Panc1 (cell line): ENCODE measurements around the gene ADAD2. TPM values are rescaled to one million over a fixed set of nuclear protein-coding genes. Genes with fewer than 3 reads are reported as not detected.

Experiments used
- ATAC-seq: fragments of 200-7000 bp; cut with Tn5 transposase; 2 replicates; pipeline ENCODE4 v1.9.1; 2020; ENCODE audit warnings: mild to moderate bottlenecking, moderate library complexity
- BruUV-seq: library from RNA; stranded (reverse); fragments of 400-500 nt; replicated peaks from 2 replicates; lab custom pipeline; 2021; lab: Mats Ljungman, UMichigan
- CTCF ChIA-PET: fragments of 300-600 bp; sonication (Branson Sonifier 250); formaldehyde crosslinking; loops from one replicate; lab custom pipeline; 2022; ENCODE audit warnings: antibody characterized with exemption; lab: Charles Lee
- POLR2A ChIA-PET: fragments of 300-600 bp; sonication (Branson Sonifier 250); formaldehyde crosslinking; loops from one replicate; lab custom pipeline; 2022; ENCODE audit warnings: antibody characterized with exemption; lab: Charles Lee
- DNase-seq: peaks from one replicate; pipeline ENCODE4 v3.0.0-alpha.2; 2010; ENCODE audit warnings: low read depth, low spot score
- H3K27ac ChIP-seq: 2 replicates; pipeline ENCODE4 v1.5.1; 2011; ENCODE audit warnings: mild to moderate bottlenecking, low read length, inconsistent platforms
- H3K27me3 ChIP-seq: fragments of 200-500 bp; sonication (Bioruptor generic); 2 replicates; pipeline ENCODE4 v1.6.0; 2014; ENCODE audit warnings: low read length, inconsistent platforms; ENCODE audit not compliant: control insufficient read depth, insufficient read depth
- H3K36me3 ChIP-seq: fragments of 200-500 bp; sonication (Bioruptor generic); 2 replicates; pipeline ENCODE4 v1.5.1; 2014; ENCODE audit warnings: inconsistent platforms, mild to moderate bottlenecking, low read length, moderate library complexity; ENCODE audit not compliant: control insufficient read depth, insufficient read depth
- H3K4me1 ChIP-seq: 2 replicates; pipeline ENCODE4 v1.5.1; 2011; ENCODE audit warnings: inconsistent platforms, mild to moderate bottlenecking, low read length, moderate library complexity; ENCODE audit not compliant: control insufficient read depth, insufficient read depth
- H3K4me3 ChIP-seq, 2 experiments: 2 replicates each; pipeline ENCODE4 v1.5.1; 2011 to 2012; ENCODE audit warnings: low read depth in 2 of 2, low read length in 2 of 2, mild to moderate bottlenecking in 2 of 2, inconsistent platforms in 1 of 2, moderate library complexity in 1 of 2
- H3K9me3 ChIP-seq: fragments of 200-500 bp; sonication (Bioruptor generic); 2 replicates; pipeline ENCODE4 v1.5.1; 2014; ENCODE audit warnings: low read depth, mild to moderate bottlenecking, inconsistent platforms, low read length, moderate library complexity; ENCODE audit not compliant: control insufficient read depth, insufficient read depth
- POLR2AphosphoS5 ChIP-seq: IDR thresholded peaks from 2 replicates; pipeline ENCODE4 v1.6.1; 2012; ENCODE audit warnings: mild to moderate bottlenecking, low read depth, low read length, moderate library complexity
- SIN3A ChIP-seq: IDR thresholded peaks from 2 replicates; pipeline ENCODE4 v1.6.1; 2012; ENCODE audit warnings: low read depth, mild to moderate bottlenecking, low read length, moderate library complexity, borderline replicate concordance; ENCODE audit not compliant: insufficient read depth
- TCF7L2 ChIP-seq: IDR thresholded peaks from 2 replicates; pipeline ENCODE4 v1.6.1; 2011; ENCODE audit warnings: mild to moderate bottlenecking, low read depth, low read length, inconsistent platforms
- in situ Hi-C: cut with HindIII; loops from 2 replicates; pipeline ENCODE4 v1.10.0; 2016; ENCODE audit warnings: low sequenced_read_pairs, low pct_unique_long_range_greater_than_20kb
- intact Hi-C: fragments of 100-400 bp; cut with micrococcal nuclease; formaldehyde crosslinking; loops from one replicate; pipeline ENCODE4 v1.10.0; 2022; ENCODE audit not compliant: unreplicated experiment
- total RNA-seq: library from RNA; stranded (reverse); gene quantifications from one replicate; pipeline ENCODE4 v1.2.1, GENCODE V29; 2021; ENCODE audit not compliant: unreplicated experiment
- TF ChIP-seq, protein P1 (sequence below): fragments of 450-650 bp; IDR thresholded peaks from 2 replicates; pipeline ENCODE4 v1.5.1; 2017; ENCODE audit warnings: mild to moderate bottlenecking
- TF ChIP-seq, protein P2 (sequence below), 2 experiments: IDR thresholded peaks; 2 replicates each; pipeline ENCODE4 v1.6.1; 2011 to 2012; ENCODE audit warnings: low read depth in 2 of 2, control low read depth in 1 of 2, low read length in 1 of 2, mild to moderate bottlenecking in 1 of 2, moderate library complexity in 1 of 2; ENCODE audit not compliant: insufficient read depth in 1 of 2

ADAD2 gene
- total RNA-seq, 1 experiment from 2014 or later = not detected

DNA sequence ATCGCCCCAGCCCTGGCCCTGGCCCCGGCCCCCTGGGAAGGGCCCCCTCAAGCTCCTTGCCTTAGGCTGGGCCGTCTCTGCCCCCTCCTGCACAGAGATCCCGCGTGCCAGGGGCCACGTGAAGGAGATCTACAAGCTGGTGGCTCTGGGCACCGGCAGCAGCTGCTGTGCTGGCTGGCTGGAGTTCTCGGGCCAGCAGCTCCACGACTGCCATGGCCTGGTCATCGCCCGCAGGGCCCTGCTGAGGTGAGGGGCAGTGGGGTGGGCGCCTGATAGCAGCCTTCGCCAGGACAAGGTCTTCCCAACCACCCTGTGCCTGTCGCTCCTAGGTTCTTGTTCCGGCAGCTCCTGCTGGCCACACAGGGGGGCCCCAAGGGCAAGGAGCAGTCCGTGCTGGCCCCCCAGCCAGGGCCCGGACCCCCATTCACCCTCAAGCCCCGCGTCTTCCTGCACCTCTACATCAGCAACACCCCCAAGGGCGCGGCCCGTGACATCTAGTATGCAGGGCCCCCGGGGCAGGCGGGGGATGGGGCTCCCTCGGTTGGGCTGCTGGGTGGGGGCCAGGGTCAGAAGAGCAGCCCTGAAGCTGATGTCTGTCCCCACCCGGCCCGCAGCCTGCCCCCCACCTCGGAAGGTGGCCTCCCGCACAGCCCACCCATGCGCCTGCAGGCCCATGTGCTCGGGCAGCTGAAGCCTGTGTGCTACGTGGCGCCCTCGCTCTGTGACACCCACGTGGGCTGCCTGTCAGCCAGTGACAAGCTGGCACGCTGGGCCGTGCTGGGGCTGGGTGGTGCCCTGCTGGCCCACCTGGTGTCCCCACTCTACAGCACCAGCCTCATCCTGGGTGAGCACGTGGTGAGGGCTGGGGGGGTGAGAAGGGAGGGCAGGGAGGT, 4.5 kb downstream of the ADAD2 start:
- CTCF ChIA-PET = no interaction called here
- no peaks in the 10 kb centered on the region for H3K9me3 ChIP-seq
- H3K4me1 ChIP-seq = no peaks in the 10 kb centered on the region
- in situ Hi-C loops = no loop called here
- DNase-seq = no peak
- H3K36me3 ChIP-seq = no peaks in the 10 kb centered on the region
- no peak for ATAC-seq
- BruUV-seq = no TSS peak
- POLR2A ChIA-PET = no interaction called here
- H3K4me3 ChIP-seq = no peak overlapping the region
- no peaks in the 10 kb centered on the region for H3K27me3 ChIP-seq
- intact Hi-C loops = no loop called here
- H3K27ac ChIP-seq = no peak overlapping the region
- TF ChIP-seq SIN3A (no peak), POLR2AphosphoS5 (no peak), TCF7L2 (no peak)
- TF ChIP-seq, protein P1, sequence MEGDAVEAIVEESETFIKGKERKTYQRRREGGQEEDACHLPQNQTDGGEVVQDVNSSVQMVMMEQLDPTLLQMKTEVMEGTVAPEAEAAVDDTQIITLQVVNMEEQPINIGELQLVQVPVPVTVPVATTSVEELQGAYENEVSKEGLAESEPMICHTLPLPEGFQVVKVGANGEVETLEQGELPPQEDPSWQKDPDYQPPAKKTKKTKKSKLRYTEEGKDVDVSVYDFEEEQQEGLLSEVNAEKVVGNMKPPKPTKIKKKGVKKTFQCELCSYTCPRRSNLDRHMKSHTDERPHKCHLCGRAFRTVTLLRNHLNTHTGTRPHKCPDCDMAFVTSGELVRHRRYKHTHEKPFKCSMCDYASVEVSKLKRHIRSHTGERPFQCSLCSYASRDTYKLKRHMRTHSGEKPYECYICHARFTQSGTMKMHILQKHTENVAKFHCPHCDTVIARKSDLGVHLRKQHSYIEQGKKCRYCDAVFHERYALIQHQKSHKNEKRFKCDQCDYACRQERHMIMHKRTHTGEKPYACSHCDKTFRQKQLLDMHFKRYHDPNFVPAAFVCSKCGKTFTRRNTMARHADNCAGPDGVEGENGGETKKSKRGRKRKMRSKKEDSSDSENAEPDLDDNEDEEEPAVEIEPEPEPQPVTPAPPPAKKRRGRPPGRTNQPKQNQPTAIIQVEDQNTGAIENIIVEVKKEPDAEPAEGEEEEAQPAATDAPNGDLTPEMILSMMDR = no peak
- TF ChIP-seq, protein P2, sequence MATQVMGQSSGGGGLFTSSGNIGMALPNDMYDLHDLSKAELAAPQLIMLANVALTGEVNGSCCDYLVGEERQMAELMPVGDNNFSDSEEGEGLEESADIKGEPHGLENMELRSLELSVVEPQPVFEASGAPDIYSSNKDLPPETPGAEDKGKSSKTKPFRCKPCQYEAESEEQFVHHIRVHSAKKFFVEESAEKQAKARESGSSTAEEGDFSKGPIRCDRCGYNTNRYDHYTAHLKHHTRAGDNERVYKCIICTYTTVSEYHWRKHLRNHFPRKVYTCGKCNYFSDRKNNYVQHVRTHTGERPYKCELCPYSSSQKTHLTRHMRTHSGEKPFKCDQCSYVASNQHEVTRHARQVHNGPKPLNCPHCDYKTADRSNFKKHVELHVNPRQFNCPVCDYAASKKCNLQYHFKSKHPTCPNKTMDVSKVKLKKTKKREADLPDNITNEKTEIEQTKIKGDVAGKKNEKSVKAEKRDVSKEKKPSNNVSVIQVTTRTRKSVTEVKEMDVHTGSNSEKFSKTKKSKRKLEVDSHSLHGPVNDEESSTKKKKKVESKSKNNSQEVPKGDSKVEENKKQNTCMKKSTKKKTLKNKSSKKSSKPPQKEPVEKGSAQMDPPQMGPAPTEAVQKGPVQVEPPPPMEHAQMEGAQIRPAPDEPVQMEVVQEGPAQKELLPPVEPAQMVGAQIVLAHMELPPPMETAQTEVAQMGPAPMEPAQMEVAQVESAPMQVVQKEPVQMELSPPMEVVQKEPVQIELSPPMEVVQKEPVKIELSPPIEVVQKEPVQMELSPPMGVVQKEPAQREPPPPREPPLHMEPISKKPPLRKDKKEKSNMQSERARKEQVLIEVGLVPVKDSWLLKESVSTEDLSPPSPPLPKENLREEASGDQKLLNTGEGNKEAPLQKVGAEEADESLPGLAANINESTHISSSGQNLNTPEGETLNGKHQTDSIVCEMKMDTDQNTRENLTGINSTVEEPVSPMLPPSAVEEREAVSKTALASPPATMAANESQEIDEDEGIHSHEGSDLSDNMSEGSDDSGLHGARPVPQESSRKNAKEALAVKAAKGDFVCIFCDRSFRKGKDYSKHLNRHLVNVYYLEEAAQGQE (IDR thresholded peaks at IDR 0.05; ENCODE audit: insufficient read depth in 1 of 2, low read depth in 2 of 2, low read length in 1 of 2) = no peak

DNA sequence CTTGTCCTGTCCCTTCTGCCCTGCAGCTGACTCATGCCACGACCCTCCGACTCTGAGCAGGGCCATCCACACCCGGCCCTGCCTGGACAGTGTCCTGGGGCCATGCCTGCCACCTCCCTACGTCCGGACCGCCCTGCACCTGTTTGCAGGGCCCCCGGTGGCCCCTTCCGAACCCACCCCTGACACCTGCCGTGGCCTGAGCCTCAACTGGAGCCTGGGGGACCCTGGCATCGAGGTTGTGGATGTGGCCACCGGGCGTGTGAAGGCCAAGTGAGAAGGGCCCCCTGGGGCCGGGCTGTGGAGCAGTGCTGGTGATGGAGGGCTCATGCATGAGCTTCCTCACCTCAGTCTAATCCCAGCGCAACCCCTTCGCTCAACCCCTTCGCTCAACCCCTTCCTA, 5.1 kb downstream of the ADAD2 start:
- in situ Hi-C loops = no loop called here
- no peaks in the 10 kb centered on the region for H3K27me3 ChIP-seq
- no peaks in the 10 kb centered on the region for H3K4me1 ChIP-seq
- H3K27ac ChIP-seq = no peak overlapping the region
- no peaks in the 10 kb centered on the region for H3K36me3 ChIP-seq
- intact Hi-C loops = no loop called here
- H3K4me3 ChIP-seq = no peak overlapping the region
- DNase-seq (no peak), ATAC-seq (no peak)
- TF ChIP-seq POLR2AphosphoS5 (no peak), TCF7L2 (no peak), SIN3A (no peak)
- TF ChIP-seq, protein P2 (IDR thresholded peaks at IDR 0.05; ENCODE audit: insufficient read depth in 1 of 2, low read depth in 2 of 2, low read length in 1 of 2) = no peak
- TF ChIP-seq, protein P1 = no peak
- CTCF ChIA-PET = no interaction called here
- no peaks in the 10 kb centered on the region for H3K9me3 ChIP-seq
- POLR2A ChIA-PET = no interaction called here
- no TSS peak for BruUV-seq
